SK-N-SH (cell line): ENCODE results near the gene CFAP107. TPM values are rescaled to one million over a fixed set of nuclear protein-coding genes. Genes with fewer than 3 reads are reported as not detected.

ENCODE experiments used
- CTCF ChIA-PET: fragments of 300-600, 350-600 bp; formaldehyde crosslinking; extraction: SDS; loops from one replicate; lab custom pipeline; 2021; lab: Yijun Ruan, JAX
- POLR2A ChIA-PET: fragments of 350-600 bp; sonication (Branson Sonifier 250); formaldehyde crosslinking; extraction: SDS; loops from one replicate; lab custom pipeline; 2020; ENCODE audit warnings: antibody characterized with exemption, inconsistent platforms; lab: Yijun Ruan, JAX
- DNase-seq: peaks from one replicate; pipeline ENCODE4 v3.0.0; 2012
- H2AFZ ChIP-seq: fragments of 200-600 bp; sonication (generic); 2 replicates; pipeline ENCODE4 v1.8.1; 2016; ENCODE audit warnings: antibody characterized with exemption, mild to moderate bottlenecking, low read depth
- H3F3A ChIP-seq: fragments of 200-600 bp; sonication (generic); replicated peaks from 2 replicates; pipeline ENCODE3; 2016; ENCODE audit warnings: antibody characterized with exemption, mild to moderate bottlenecking; ENCODE audit not compliant: insufficient read depth
- H3K27ac ChIP-seq, 2 experiments: fragments of 200-500 bp in 1 of 2; fragments of 200-600 bp in 1 of 2; sonication (Bioruptor generic) in 1 of 2; sonication (generic), shearing (Covaris generic) in 1 of 2; 2 replicates each; pipeline versions ENCODE4 v1.5.1 to v1.6.1; 2014 to 2016; ENCODE audit warnings: low read depth in 2 of 2, inconsistent platforms in 1 of 2, low read length in 1 of 2, mild to moderate bottlenecking in 1 of 2, mixed read lengths in 1 of 2
- H3K27me3 ChIP-seq: fragments of 200-600 bp; sonication (generic), shearing (Covaris generic); 2 replicates; pipeline ENCODE4 v1.6.1; 2016; ENCODE audit warnings: mixed run types; ENCODE audit not compliant: insufficient read depth
- H3K36me3 ChIP-seq, 2 experiments: fragments of 200-500 bp in 1 of 2; fragments of 200-600 bp in 1 of 2; sonication (Bioruptor generic) in 1 of 2; sonication (generic) in 1 of 2; replicated peaks in 1 of 2; 2 replicates each; pipeline versions ENCODE3 to v1.5.1; 2014 to 2016; ENCODE audit warnings: low read length in 1 of 2, mild to moderate bottlenecking in 1 of 2; ENCODE audit not compliant: insufficient read depth in 2 of 2, control insufficient read depth in 1 of 2
- H3K4me1 ChIP-seq, 2 experiments: fragments of 200-500 bp in 1 of 2; fragments of 200-600 bp in 1 of 2; sonication (Bioruptor generic) in 1 of 2; sonication (generic), shearing (Covaris generic) in 1 of 2; 2 replicates each; pipeline versions ENCODE4 v1.5.1 to v1.6.1; 2014 to 2016; ENCODE audit warnings: low read depth in 1 of 2, low read length in 1 of 2, mixed run types in 1 of 2; ENCODE audit not compliant: insufficient read depth in 2 of 2, control insufficient read depth in 1 of 2
- H3K4me2 ChIP-seq: fragments of 200-600 bp; sonication (generic), shearing (Covaris generic); 2 replicates; pipeline ENCODE4 v1.6.1; 2017; ENCODE audit warnings: mixed run types
- H3K4me3 ChIP-seq, 2 experiments: fragments of 200-500 bp in 1 of 2; fragments of 200-600 bp in 1 of 2; sonication (Bioruptor generic) in 1 of 2; sonication (generic), shearing (Covaris generic) in 1 of 2; 2 replicates each; pipeline versions ENCODE4 v1.5.1 to v1.8.1; 2014 to 2016; ENCODE audit warnings: low read depth in 2 of 2, inconsistent platforms in 1 of 2, low read length in 1 of 2, mild to moderate bottlenecking in 1 of 2, mixed read lengths in 1 of 2, moderate library complexity in 1 of 2
- H3K79me2 ChIP-seq: fragments of 200-600 bp; sonication (generic); 2 replicates; pipeline ENCODE4 v1.8.1; 2017; ENCODE audit warnings: mild to moderate bottlenecking; ENCODE audit not compliant: insufficient read depth
- H3K9ac ChIP-seq: fragments of 200-600 bp; sonication (generic); 2 replicates; pipeline ENCODE4 v1.6.1; 2017; ENCODE audit warnings: mixed run types
- H3K9me2 ChIP-seq: fragments of 200-600 bp; sonication (generic); 2 replicates; pipeline ENCODE4 v1.6.1; 2017; ENCODE audit warnings: mixed run types
- H3K9me3 ChIP-seq: fragments of 200-600 bp; sonication (generic); 2 replicates; pipeline ENCODE4 v1.6.1; 2017; ENCODE audit warnings: mixed run types, mild to moderate bottlenecking, moderate library complexity
- H4K20me1 ChIP-seq: fragments of 200-600 bp; sonication (generic); 2 replicates; pipeline ENCODE4 v1.6.1; 2017; ENCODE audit warnings: mild to moderate bottlenecking, mixed run types; ENCODE audit not compliant: insufficient read depth
- CHD2 ChIP-seq: fragments of 150-350 bp; IDR thresholded peaks from 2 replicates; pipeline ENCODE4 v1.6.1; 2018; ENCODE audit warnings: low read length; ENCODE audit not compliant: partially characterized antibody
- FOXM1 ChIP-seq: IDR thresholded peaks from 2 replicates; pipeline ENCODE4 v1.4.0; 2012; ENCODE audit warnings: low read depth, mild to moderate bottlenecking
- GATA2 ChIP-seq: sonication (generic); formaldehyde crosslinking; IDR thresholded peaks from 2 replicates; pipeline ENCODE4 v1.5.0; 2020; ENCODE audit warnings: mild to moderate bottlenecking, missing genetic modification reagents
- IRF3 ChIP-seq: fragments of 150-350 bp; IDR thresholded peaks from 2 replicates; pipeline ENCODE4 v1.6.1; 2016; ENCODE audit warnings: mild to moderate bottlenecking, low read depth, low read length
- JUND ChIP-seq: IDR thresholded peaks from 2 replicates; pipeline ENCODE4 v1.4.0; 2012
- MEF2A ChIP-seq: IDR thresholded peaks from 2 replicates; pipeline ENCODE4 v1.4.0; 2012; ENCODE audit warnings: low read depth, borderline replicate concordance
- MXI1 ChIP-seq: IDR thresholded peaks from 2 replicates; pipeline ENCODE4 v1.6.1; 2012; ENCODE audit warnings: mild to moderate bottlenecking, low read depth, low read length, improper control_type of control experiment
- NFIC ChIP-seq: IDR thresholded peaks from 2 replicates; pipeline ENCODE4 v1.4.0; 2012; ENCODE audit warnings: borderline replicate concordance
- POLR2AphosphoS5 ChIP-seq: IDR thresholded peaks from 2 replicates; pipeline ENCODE4 v1.6.1; 2012; ENCODE audit warnings: low read depth, low read length
- REST ChIP-seq: IDR thresholded peaks from 2 replicates; pipeline ENCODE4 v1.6.1; 2012; ENCODE audit warnings: mild to moderate bottlenecking, low read depth, low read length, moderate library complexity
- RFX5 ChIP-seq: IDR thresholded peaks from 2 replicates; pipeline ENCODE4 v1.6.1; 2012; ENCODE audit warnings: mild to moderate bottlenecking, improper control_type of control experiment, low read length
- SMC3 ChIP-seq: IDR thresholded peaks from 2 replicates; pipeline ENCODE4 v1.6.1; 2012; ENCODE audit warnings: low read depth, low read length, improper control_type of control experiment
- TAF1 ChIP-seq: IDR thresholded peaks from 2 replicates; pipeline ENCODE4 v1.6.1; 2012; ENCODE audit warnings: low read depth, mild to moderate bottlenecking, low read length, moderate library complexity, borderline replicate concordance
- TEAD4 ChIP-seq: IDR thresholded peaks from 2 replicates; pipeline ENCODE4 v1.4.0; 2012; ENCODE audit warnings: mild to moderate bottlenecking, borderline replicate concordance; ENCODE audit not compliant: insufficient read depth
- USF2 ChIP-seq: fragments of 150-350 bp; IDR thresholded peaks from 2 replicates; pipeline ENCODE4 v1.6.1; 2017; ENCODE audit warnings: antibody characterized with exemption, low read length, low read depth, borderline replicate concordance
- ZBTB33 ChIP-seq: IDR thresholded peaks from 2 replicates; pipeline ENCODE4 v1.4.0; 2012; ENCODE audit warnings: low read depth, borderline replicate concordance
- WGBS: methylation state at CpG from one replicate; pipeline ENCODE4 v1.1.6; 2017; ENCODE audit warnings: low lambda C conversion rate; 5-methylcytosine and 5-hydroxymethylcytosine counted together
- polyA plus RNA-seq, 3 experiments: library from polyadenylated mRNA; depleted of rRNA; stranded (reverse); fragments of >200 nt; gene quantifications; 2 replicates each; pipeline ENCODE4 v1.2.3, GENCODE V29; 2012

Gene CFAP107
- polyA plus RNA-seq, 1 of the 3 experiments (the other 2 are of a cell fraction) = not detected

GRCh38 chr1:12739613-12740012, 6.4 kb upstream of the CFAP107 start:
- no peak for DNase-seq
- no peaks in the 10 kb centered on the region for H3K79me2 ChIP-seq
- H3K27ac ChIP-seq = no peak overlapping the region
- H3K4me2 ChIP-seq = no peak overlapping the region
- no peaks in the 10 kb centered on the region for H4K20me1 ChIP-seq
- no peaks in the 10 kb centered on the region for H3K9me3 ChIP-seq
- POLR2A ChIA-PET = no interaction called here
- H3K9me2 ChIP-seq = no peaks in the 10 kb centered on the region
- H3K4me1 ChIP-seq = no peaks in the 10 kb centered on the region
- no peak overlapping the region for H3K4me3 ChIP-seq
- H3K36me3 ChIP-seq = no peaks in the 10 kb centered on the region
- CTCF ChIA-PET = no interaction called here
- H3K9ac ChIP-seq = no peak overlapping the region
- 5% methylated on average over 5 of the region's 5 CpGs for WGBS
- TF ChIP-seq TEAD4 (no peak), NFIC (no peak), POLR2AphosphoS5 (no peak), FOXM1 (no peak), TAF1 (no peak), JUND (no peak), REST (no peak), MEF2A (no peak), MXI1 (no peak), SMC3 (no peak), ZBTB33 (no peak), CHD2 (no peak), RFX5 (no peak), GATA2 (CRISPR knock-in tag) (no peak), USF2 (no peak), IRF3 (no peak)
- TF ChIP-seq, all 33 proteins: peak for 0
- no peak overlapping the region for H2AFZ ChIP-seq
- no peaks in the 10 kb centered on the region for H3K27me3 ChIP-seq
- H3F3A ChIP-seq = no peaks in the 10 kb centered on the region
